Sigmoid colon (tissue), 7 donors: ENCODE results near the gene MYH7. TPM values are rescaled to one million over a fixed set of nuclear protein-coding genes. Genes with fewer than 3 reads are reported as not detected.

ENCODE experiments used
- DNase-seq: peaks from one replicate; pipeline ENCODE4 v3.0.0-alpha.2; 2019
- H3K27ac ChIP-seq, 4 donors: fragments of 200-600 bp; sonication (generic); one replicate each; pipeline ENCODE4 v1.5.1; 2016 to 2019; ENCODE audit warnings: mild to moderate bottlenecking in 1 of 4
- H3K27me3 ChIP-seq, 3 donors: fragments of 200-600 bp; sonication (generic); one replicate each; pipeline ENCODE4 v1.5.1; 2019; ENCODE audit warnings: mild to moderate bottlenecking in 1 of 3
- H3K36me3 ChIP-seq, 4 donors: fragments of 200-600 bp; sonication (generic); one replicate each; pipeline ENCODE4 v1.5.1; 2016 to 2019
- H3K4me1 ChIP-seq, 4 donors: fragments of 200-600 bp; sonication (generic); one replicate each; pipeline ENCODE4 v1.5.1; 2017 to 2019
- H3K4me3 ChIP-seq, 4 donors: fragments of 200-600 bp; sonication (generic); one replicate each; pipeline ENCODE4 v1.5.1; 2017 to 2019; ENCODE audit warnings: mild to moderate bottlenecking in 2 of 4, moderate library complexity in 1 of 4
- H3K9me3 ChIP-seq, 4 donors: fragments of 200-600 bp in 3 of 4; sonication (generic) in 3 of 4; one replicate each; pipeline versions ENCODE4 v1.5.1 to v1.6.1; 2013 to 2019
- EP300 ChIP-seq, 4 donors: sonication (generic); formaldehyde crosslinking; IDR thresholded peaks; one replicate each; pipeline ENCODE4 v1.6.1; 2017; ENCODE audit warnings: antibody characterized with exemption in 4 of 4
- POLR2A ChIP-seq, 2 donors: fragments of 450-650 bp; IDR thresholded peaks; one replicate each; pipeline ENCODE4 v1.6.1; 2016; ENCODE audit warnings: antibody characterized with exemption in 2 of 2, mild to moderate bottlenecking in 2 of 2, moderate library complexity in 2 of 2
- POLR2AphosphoS5 ChIP-seq, 4 donors: sonication (generic); formaldehyde crosslinking; IDR thresholded peaks; one replicate each; pipeline ENCODE4 v1.6.1; 2017; ENCODE audit warnings: antibody characterized with exemption in 4 of 4
- WGBS, 2 donors: extraction: QIAGEN DNeasy Blood & Tissue Kit; methylation state at CpG; one replicate each; pipeline ENCODE4 v1.1.7; 2013; 5-methylcytosine and 5-hydroxymethylcytosine counted together
- intact Hi-C: fragments of 100-400 bp; cut with DNase I; formaldehyde crosslinking; loops from one replicate; pipeline ENCODE4 v1.15.1; 2023
- polyA plus RNA-seq, 3 donors: library from polyadenylated mRNA; stranded (reverse); fragments of 200-250 nt; gene quantifications; one replicate each; pipeline ENCODE4 v1.2.3, GENCODE V29; 2013
- total RNA-seq, 4 donors: library from RNA; depleted of rRNA; stranded (reverse); fragments of >200 nt; gene quantifications; one replicate each; pipeline ENCODE4 v1.1.0, GENCODE V29; 2016
- TF ChIP-seq, protein P1 (sequence below), 4 experiments: fragments of 450-650 bp in 3 of 4; fragments of 200-600 bp in 1 of 4; IDR thresholded peaks; one replicate each; pipeline ENCODE4 v1.5.1; 2016 to 2019; ENCODE audit warnings: antibody characterized with exemption in 4 of 4, mild to moderate bottlenecking in 3 of 4, moderate library complexity in 2 of 4
- donor health status: healthy with polysubstance abuse.
- donor health status: Bipolar disorder and iron deficiency.
- donor health status: healthy.

Gene MYH7
- total and polyA plus RNA-seq, 7 donors, result under 0.01 to 11.6 (median 0.28) TPM; not detected in 2

GRCh38 chr14:23432102-23432925 is 3.1 kb downstream of the MYH7 start:
- Histone ChIP-seq H3K4me1 (no peaks in the 10 kb centered on the region), H3K9me3 (no peaks in the 10 kb centered on the region), H3K4me3 (no peak overlapping the region), H3K27me3 (no peaks in the 10 kb centered on the region), H3K27ac (no peak overlapping the region), H3K36me3 (no peaks in the 10 kb centered on the region)
- DNase-seq, result peak; percentile 49
- intact Hi-C loops, result no loop called here
- TF ChIP-seq POLR2A (IDR thresholded peaks at IDR 0.05) (no peak), POLR2AphosphoS5 (IDR thresholded peaks at IDR 0.05) (no peak), EP300 (IDR thresholded peaks at IDR 0.05) (no peak)
- TF ChIP-seq, protein P1, sequence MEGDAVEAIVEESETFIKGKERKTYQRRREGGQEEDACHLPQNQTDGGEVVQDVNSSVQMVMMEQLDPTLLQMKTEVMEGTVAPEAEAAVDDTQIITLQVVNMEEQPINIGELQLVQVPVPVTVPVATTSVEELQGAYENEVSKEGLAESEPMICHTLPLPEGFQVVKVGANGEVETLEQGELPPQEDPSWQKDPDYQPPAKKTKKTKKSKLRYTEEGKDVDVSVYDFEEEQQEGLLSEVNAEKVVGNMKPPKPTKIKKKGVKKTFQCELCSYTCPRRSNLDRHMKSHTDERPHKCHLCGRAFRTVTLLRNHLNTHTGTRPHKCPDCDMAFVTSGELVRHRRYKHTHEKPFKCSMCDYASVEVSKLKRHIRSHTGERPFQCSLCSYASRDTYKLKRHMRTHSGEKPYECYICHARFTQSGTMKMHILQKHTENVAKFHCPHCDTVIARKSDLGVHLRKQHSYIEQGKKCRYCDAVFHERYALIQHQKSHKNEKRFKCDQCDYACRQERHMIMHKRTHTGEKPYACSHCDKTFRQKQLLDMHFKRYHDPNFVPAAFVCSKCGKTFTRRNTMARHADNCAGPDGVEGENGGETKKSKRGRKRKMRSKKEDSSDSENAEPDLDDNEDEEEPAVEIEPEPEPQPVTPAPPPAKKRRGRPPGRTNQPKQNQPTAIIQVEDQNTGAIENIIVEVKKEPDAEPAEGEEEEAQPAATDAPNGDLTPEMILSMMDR (IDR thresholded peaks at IDR 0.05), result no peak
- 81 to 82% methylated on average over 17 of the region's 17 CpGs for WGBS, 2 donors

DNA sequence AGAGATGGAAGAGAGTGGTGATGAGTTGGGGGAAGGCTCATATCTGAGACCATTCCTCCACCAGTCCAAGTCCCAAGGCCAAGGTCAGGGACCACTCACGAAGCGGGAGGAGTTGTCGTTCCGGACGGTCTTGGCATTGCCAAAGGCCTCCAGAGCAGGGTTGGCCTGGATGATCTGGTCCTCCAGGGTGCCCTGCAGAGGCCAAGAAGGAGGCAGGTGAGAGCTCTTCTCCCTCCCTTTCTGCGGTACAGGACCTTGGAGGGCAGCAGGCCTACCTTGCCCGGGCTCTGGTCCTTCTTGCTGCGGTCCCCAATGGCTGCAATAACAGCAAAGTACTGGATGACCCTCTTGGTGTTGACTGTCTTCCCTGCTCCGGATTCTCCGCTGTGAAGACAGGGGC is 4.0 kb downstream of the MYH7 start:
- no peak overlapping the region for H3K27ac ChIP-seq
- H3K36me3 ChIP-seq, result no peaks in the 10 kb centered on the region
- H3K9me3 ChIP-seq, result no peaks in the 10 kb centered on the region
- intact Hi-C loops, result no loop called here
- DNase-seq, result peak; percentile 13
- H3K4me1 ChIP-seq, result no peaks in the 10 kb centered on the region
- H3K27me3 ChIP-seq, result no peaks in the 10 kb centered on the region
- H3K4me3 ChIP-seq, result no peak overlapping the region
- no peak for TF ChIP-seq POLR2AphosphoS5 (IDR thresholded peaks at IDR 0.05)
- TF ChIP-seq EP300 (IDR thresholded peaks at IDR 0.05), result no peak
- TF ChIP-seq, protein P1 (IDR thresholded peaks at IDR 0.05), result no peak
- TF ChIP-seq POLR2A (IDR thresholded peaks at IDR 0.05), result no peak
- WGBS, 2 donors, result 91 to 94% methylated on average over 10 of the region's 10 CpGs

DNA sequence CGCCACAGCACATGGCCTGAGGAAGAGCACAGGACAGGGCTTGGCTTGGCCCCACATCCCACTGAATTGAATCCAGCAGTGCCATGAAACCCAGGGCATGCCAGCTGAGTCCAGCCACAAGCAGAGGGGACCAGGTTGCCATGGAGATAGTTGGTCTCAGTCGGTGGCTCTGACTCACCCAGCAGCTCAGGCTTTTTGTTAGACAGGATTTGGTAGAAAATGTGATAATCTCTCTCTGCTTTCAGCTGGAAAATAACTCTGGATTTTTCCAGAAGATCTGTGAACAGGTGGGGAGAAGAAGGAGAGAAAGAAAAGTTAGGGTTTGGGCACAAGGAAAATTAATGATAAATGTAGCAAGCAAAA is 4.8 kb downstream of the MYH7 start:
- Histone ChIP-seq H3K27me3 (no peaks in the 10 kb centered on the region), H3K4me3 (no peak overlapping the region), H3K4me1 (no peaks in the 10 kb centered on the region), H3K36me3 (no peaks in the 10 kb centered on the region), H3K27ac (no peak overlapping the region), H3K9me3 (no peaks in the 10 kb centered on the region)
- TF ChIP-seq, protein P1 (IDR thresholded peaks at IDR 0.05), result no peak
- no peak for TF ChIP-seq EP300 (IDR thresholded peaks at IDR 0.05)
- no peak for TF ChIP-seq POLR2AphosphoS5 (IDR thresholded peaks at IDR 0.05)
- TF ChIP-seq POLR2A (IDR thresholded peaks at IDR 0.05), result no peak
- DNase-seq, result peak; percentile 48
- 51 to 53% methylated on average over 2 of the region's 2 CpGs for whole genome bisulfite sequencing, 2 donors
- intact Hi-C loops, result no loop called here

- Histone ChIP-seq H3K36me3 (no peaks in the 10 kb centered on the region), H3K9me3 (no peaks in the 10 kb centered on the region), H3K4me3 (no peak overlapping the region), H3K27ac (no peak overlapping the region), H3K4me1 (no peaks in the 10 kb centered on the region), H3K27me3 (no peaks in the 10 kb centered on the region)
- intact Hi-C loops, result no loop called here
- peak; percentile 41 for DNase-seq
- 82 to 88% methylated on average over 10 of the region's 10 CpGs for WGBS, 2 donors
- TF ChIP-seq POLR2A (IDR thresholded peaks at IDR 0.05) (no peak), POLR2AphosphoS5 (IDR thresholded peaks at IDR 0.05) (no peak)
- TF ChIP-seq, protein P1 (IDR thresholded peaks at IDR 0.05), result no peak
Observed at GRCh38 chr14:23430016-23430722, 5.3 kb downstream of the MYH7 start.
